Measurements from ENCODE around the gene ACD.

- TF ChIP-seq, protein P1, sequence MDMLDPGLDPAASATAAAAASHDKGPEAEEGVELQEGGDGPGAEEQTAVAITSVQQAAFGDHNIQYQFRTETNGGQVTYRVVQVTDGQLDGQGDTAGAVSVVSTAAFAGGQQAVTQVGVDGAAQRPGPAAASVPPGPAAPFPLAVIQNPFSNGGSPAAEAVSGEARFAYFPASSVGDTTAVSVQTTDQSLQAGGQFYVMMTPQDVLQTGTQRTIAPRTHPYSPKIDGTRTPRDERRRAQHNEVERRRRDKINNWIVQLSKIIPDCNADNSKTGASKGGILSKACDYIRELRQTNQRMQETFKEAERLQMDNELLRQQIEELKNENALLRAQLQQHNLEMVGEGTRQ (IDR thresholded peaks at IDR 0.05; ENCODE audit: low read length), result no peak
- TF ChIP-seq CTCF (IDR thresholded peaks at IDR 0.05; ENCODE audit: control extremely low read depth in 1 of 3, insufficient read depth in 1 of 3, low read depth in 1 of 3, low read length in 3 of 3) (no peak), GABPA (IDR thresholded peaks at IDR 0.05; ENCODE audit: borderline replicate concordance, insufficient read depth, low read length) (no peak), POLR2AphosphoS5 (IDR thresholded peaks at IDR 0.05; ENCODE audit: low read depth, low read length) (no peak), RXRA (IDR thresholded peaks at IDR 0.05; ENCODE audit: insufficient read depth, low read depth, low read length) (no peak), POLR2A (IDR thresholded peaks at IDR 0.05; ENCODE audit: control extremely low read depth in 1 of 2, low read depth in 2 of 2, low read length in 2 of 2) (no peak), RAD21 (IDR thresholded peaks at IDR 0.05 in 1 of 2, conservative IDR thresholded peaks at IDR 0.05 in 1 of 2; ENCODE audit: low read depth in 2 of 2, low read length in 2 of 2) (no peak), CEBPB (IDR thresholded peaks at IDR 0.05; ENCODE audit: low read depth, low read length) (no peak), CBX5 (IDR thresholded peaks at IDR 0.05; ENCODE audit: low read depth, low read length) (no peak), SUZ12 (IDR thresholded peaks at IDR 0.05; ENCODE audit: low read length) (no peak), MAX (IDR thresholded peaks at IDR 0.05) (no peak)
- TF ChIP-seq, protein P2, sequence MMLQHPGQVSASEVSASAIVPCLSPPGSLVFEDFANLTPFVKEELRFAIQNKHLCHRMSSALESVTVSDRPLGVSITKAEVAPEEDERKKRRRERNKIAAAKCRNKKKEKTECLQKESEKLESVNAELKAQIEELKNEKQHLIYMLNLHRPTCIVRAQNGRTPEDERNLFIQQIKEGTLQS (IDR thresholded peaks at IDR 0.05; ENCODE audit: insufficient read depth, low read depth, low read length), result no peak
Observed at GRCh38 chr16:67658849-67659674, 998 bp downstream of the ACD start.
